Osteocyte (in vitro differentiated cells): ENCODE measurements around the gene SLC35E4. TPM values are rescaled to one million over a fixed set of nuclear protein-coding genes. Genes with fewer than 3 reads are reported as not detected.

Experiments used
- DNase-seq: peaks from one replicate; pipeline ENCODE4 v3.0.0; 2021; ENCODE audit warnings: mixed read lengths; ENCODE audit not compliant: unreplicated experiment; ENCODE audit errors: extremely low spot score
- H3K27ac Mint-ChIP-seq: one replicate; pipeline ENCODE4 v1.8.0; 2021; ENCODE audit warnings: mild to moderate bottlenecking, mixed read lengths; ENCODE audit not compliant: unreplicated experiment
- H3K27me3 Mint-ChIP-seq: one replicate; pipeline ENCODE4 v1.8.0; 2021; ENCODE audit warnings: mixed read lengths; ENCODE audit not compliant: unreplicated experiment
- H3K36me3 Mint-ChIP-seq: one replicate; pipeline ENCODE4 v1.8.0; 2021; ENCODE audit warnings: mixed read lengths; ENCODE audit not compliant: unreplicated experiment
- H3K4me1 Mint-ChIP-seq: one replicate; pipeline ENCODE4 v1.8.0; 2021; ENCODE audit warnings: mixed read lengths; ENCODE audit not compliant: unreplicated experiment
- H3K4me3 Mint-ChIP-seq: one replicate; pipeline ENCODE4 v1.8.0; 2021; ENCODE audit warnings: mild to moderate bottlenecking, moderate library complexity, mixed read lengths; ENCODE audit not compliant: unreplicated experiment
- H3K9me3 Mint-ChIP-seq: one replicate; pipeline ENCODE4 v1.8.0; 2021; ENCODE audit warnings: mixed read lengths; ENCODE audit not compliant: unreplicated experiment
- CTCF ChIP-seq: fragments of 200-600 bp; sonication (generic); IDR thresholded peaks from 2 replicates; pipeline ENCODE4 v1.5.0; 2021; ENCODE audit warnings: antibody characterized with exemption, mild to moderate bottlenecking, moderate library complexity
- total RNA-seq: library from RNA; stranded (reverse); gene quantifications from 2 replicates; pipeline ENCODE4 v1.2.1, GENCODE V29; 2021

SLC35E4 gene
- total RNA-seq, 1 donor from 2014 or later: 10.2 TPM

GRCh38 chr22:30643055-30643875 lies 7.7 kb downstream of the SLC35E4 start:
- H3K4me3 Mint-ChIP-seq: no peak overlapping the region
- H3K36me3 Mint-ChIP-seq: peaks cover 8% of the 10 kb centered on the region
- no peak for TF ChIP-seq CTCF
- peaks cover 5% of the 10 kb centered on the region for H3K4me1 Mint-ChIP-seq
- no peaks in the 10 kb centered on the region for H3K27me3 Mint-ChIP-seq
- no peaks in the 10 kb centered on the region for H3K9me3 Mint-ChIP-seq
- peak overlapping the region; percentile 47 for H3K27ac Mint-ChIP-seq
- DNase-seq: no peak

GRCh38 chr22:30646518-30647160 lies 11.1 kb downstream of the SLC35E4 start:
- H3K27me3 Mint-ChIP-seq: no peaks in the 10 kb centered on the region
- peaks cover 10% of the 10 kb centered on the region for H3K4me1 Mint-ChIP-seq
- no peak for TF ChIP-seq CTCF
- no peak overlapping the region for H3K27ac Mint-ChIP-seq
- H3K36me3 Mint-ChIP-seq: peaks cover 5% of the 10 kb centered on the region
- no peak for DNase-seq
- no peaks in the 10 kb centered on the region for H3K9me3 Mint-ChIP-seq
- no peak overlapping the region for H3K4me3 Mint-ChIP-seq

DNA sequence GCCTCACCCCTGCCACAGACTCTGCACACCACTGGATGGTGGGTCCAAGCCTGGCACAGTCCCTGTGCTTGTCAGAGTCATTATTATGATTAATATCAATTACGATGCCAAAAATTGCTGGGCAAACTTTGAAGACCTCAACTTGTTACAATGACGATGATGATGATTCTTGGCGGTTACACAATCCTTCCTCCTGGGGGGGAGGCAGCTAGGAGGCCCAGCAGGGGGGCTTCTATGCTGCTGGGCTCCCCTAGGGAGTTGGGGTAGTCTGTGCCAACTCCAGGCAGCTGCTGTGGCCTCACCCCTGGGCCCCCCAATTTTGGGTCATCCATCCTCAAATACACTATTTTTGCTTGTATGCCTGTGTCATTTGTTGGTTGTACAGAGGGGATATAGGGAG lies 12.0 kb downstream of the SLC35E4 start:
- Mint-ChIP-seq H3K27me3 (no peaks in the 10 kb centered on the region), H3K9me3 (no peaks in the 10 kb centered on the region), H3K27ac (no peak overlapping the region), H3K36me3 (peaks cover 5% of the 10 kb centered on the region), H3K4me1 (peaks cover 10% of the 10 kb centered on the region), H3K4me3 (no peak overlapping the region)
- DNase-seq: no peak
- TF ChIP-seq CTCF: no peak

DNA sequence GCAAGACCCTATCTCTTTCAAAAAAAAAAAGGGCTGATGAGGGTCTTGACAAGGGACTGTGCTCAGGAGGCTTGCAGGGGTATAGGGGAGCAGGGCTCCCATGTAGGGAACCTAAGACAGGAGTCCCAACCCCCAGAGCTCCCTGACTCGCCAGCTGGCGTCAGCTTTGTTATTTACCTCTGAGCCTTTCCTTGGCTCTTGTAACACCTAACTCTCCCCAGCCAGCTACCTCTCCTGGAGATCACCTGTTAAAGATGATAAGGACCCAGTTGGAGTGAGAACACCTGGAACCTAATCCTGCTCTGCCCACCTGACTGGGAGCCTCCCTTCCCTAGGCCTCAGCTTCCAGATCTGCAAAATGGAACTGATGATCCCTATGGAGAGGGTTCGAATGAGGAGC lies 13.2 kb downstream of the SLC35E4 start:
- Mint-ChIP-seq H3K27ac (no peak overlapping the region), H3K27me3 (no peaks in the 10 kb centered on the region), H3K36me3 (peaks cover 5% of the 10 kb centered on the region), H3K4me3 (no peak overlapping the region), H3K4me1 (peaks cover 5% of the 10 kb centered on the region), H3K9me3 (no peaks in the 10 kb centered on the region)
- no peak for DNase-seq
- no peak for TF ChIP-seq CTCF

DNA sequence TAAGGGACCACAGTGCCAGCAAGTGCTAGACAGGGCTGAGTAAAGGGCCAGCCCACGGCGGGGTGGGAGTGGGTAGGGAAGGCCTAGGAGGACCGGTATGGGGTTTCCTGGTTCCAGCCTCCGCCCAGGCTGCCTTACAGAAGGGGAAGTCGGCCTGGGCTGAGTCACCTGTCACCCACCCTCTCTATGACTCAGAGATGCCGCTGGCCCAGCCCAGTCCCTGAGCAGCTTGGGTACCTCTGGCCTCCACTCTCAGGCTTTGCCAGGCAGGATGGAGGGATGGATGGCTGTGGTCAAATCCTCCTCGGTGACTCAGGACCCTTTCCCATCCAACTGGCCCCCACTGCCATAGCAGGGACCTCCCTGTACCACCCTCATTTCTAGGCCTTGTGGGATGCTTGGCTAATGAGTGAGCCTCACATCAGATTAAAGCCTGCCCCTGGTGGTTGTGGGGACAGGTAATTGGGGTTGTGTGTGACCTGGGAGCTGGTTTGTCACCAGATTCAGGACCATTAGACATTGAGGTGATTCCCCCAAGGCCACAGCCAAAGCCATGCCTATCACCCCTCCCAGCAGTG lies 13.9 kb downstream of the SLC35E4 start:
- Mint-ChIP-seq H3K27me3 (no peaks in the 10 kb centered on the region), H3K9me3 (no peaks in the 10 kb centered on the region), H3K36me3 (peaks cover 5% of the 10 kb centered on the region), H3K4me1 (peaks cover 6% of the 10 kb centered on the region), H3K27ac (no peak overlapping the region), H3K4me3 (no peak overlapping the region)
- no peak for TF ChIP-seq CTCF
- DNase-seq: no peak
